Brain pericyte (primary cell): ENCODE data around the gene NLRP3.
"Not testable (repeated sequence)": the region's sequence is repeated elsewhere in the genome, so short reads cannot be mapped to it uniquely, and the experiment has no call there.

ENCODE experiments used
- DNase-seq: peaks from one replicate; pipeline ENCODE4 v3.0.0-alpha.2; 2012; ENCODE audit warnings: low read depth, low spot score

NLRP3 gene

GRCh38 chr1:247390116-247390791 lies 25.7 kb upstream of the NLRP3 start:
- DNase-seq = peak; percentile 20

GRCh38 chr1:247390996-247391395 lies 25.0 kb upstream of the NLRP3 start:
- no peak for DNase-seq

- no peak for DNase-seq
Observed at GRCh38 chr1:247392088-247392487, 23.9 kb upstream of the NLRP3 start.

GRCh38 chr1:247395075-247395474 lies 20.9 kb upstream of the NLRP3 start:
- not testable (repeated sequence) for DNase-seq

- no peak for DNase-seq
Observed at GRCh38 chr1:247400685-247401084, 15.3 kb upstream of the NLRP3 start.

GRCh38 chr1:247401310-247402119 lies 14.5 kb upstream of the NLRP3 start:
- DNase-seq = no peak

GRCh38 chr1:247402120-247402675 lies 13.8 kb upstream of the NLRP3 start:
- DNase-seq = no peak

- no peak for DNase-seq
Observed at GRCh38 chr1:247406014-247406656, 9.8 kb upstream of the NLRP3 start.

GRCh38 chr1:247407180-247407616 lies 8.8 kb upstream of the NLRP3 start:
- no peak for DNase-seq

GRCh38 chr1:247408100-247408499 lies 7.9 kb upstream of the NLRP3 start:
- DNase-seq = no peak

GRCh38 chr1:247409869-247410544 lies 6.0 kb upstream of the NLRP3 start:
- DNase-seq = no peak

- no peak for DNase-seq
Observed at GRCh38 chr1:247411621-247412327, 4.2 kb upstream of the NLRP3 start.

GRCh38 chr1:247417831-247418230 lies 1.9 kb downstream of the NLRP3 start:
- DNase-seq = no peak

- no peak for DNase-seq
Observed at GRCh38 chr1:247419336-247419735, 3.4 kb downstream of the NLRP3 start.

GRCh38 chr1:247421074-247421473 lies 5.1 kb downstream of the NLRP3 start:
- no peak for DNase-seq

GRCh38 chr1:247429496-247429895 lies 13.5 kb downstream of the NLRP3 start:
- DNase-seq = no peak

GRCh38 chr1:247430434-247430833 lies 14.5 kb downstream of the NLRP3 start:
- no peak for DNase-seq

- no peak for DNase-seq
Observed at GRCh38 chr1:247431643-247432042, 15.7 kb downstream of the NLRP3 start.

GRCh38 chr1:247434005-247434404 lies 18.0 kb downstream of the NLRP3 start:
- no peak for DNase-seq

GRCh38 chr1:247435030-247435758 lies 19.2 kb downstream of the NLRP3 start:
- no peak for DNase-seq
